H1 (cell line): ENCODE data around the gene ABHD10. TPM values are rescaled to one million over a fixed set of nuclear protein-coding genes. Genes with fewer than 3 reads are reported as not detected.

Experiments
- CTCF ChIA-PET: fragments of 300-600 bp; sonication (Branson Sonifier 250); formaldehyde crosslinking; loops from one replicate; lab custom pipeline; 2021; ENCODE audit not compliant: partially characterized antibody; lab: Charles Lee
- POLR2A ChIA-PET: fragments of 300-600 bp; sonication (Branson Sonifier 250); formaldehyde crosslinking; loops from one replicate; lab custom pipeline; 2021; ENCODE audit warnings: inconsistent platforms; ENCODE audit not compliant: partially characterized antibody; lab: Charles Lee
- DNase-seq, 2 experiments: peaks; one replicate each; pipeline versions ENCODE4 v3.0.0 to v3.0.0-alpha.2; 2010 to 2022; ENCODE audit warnings: low spot score in 2 of 2, low read depth in 1 of 2, mixed read lengths in 1 of 2
- FAIRE-seq: peaks from 2 replicates; lab custom pipeline; 2011; peaks lifted over from hg19 to GRCh38; lab: Jason Lieb, UNC
- H2AFZ ChIP-seq: 2 replicates; pipeline ENCODE4 v1.8.1; 2012; ENCODE audit warnings: low read length, inconsistent platforms
- H2AK5ac ChIP-seq: 2 replicates; pipeline ENCODE4 v1.6.1; 2013; ENCODE audit warnings: low read depth, low read length
- H2BK120ac ChIP-seq: replicated peaks from 2 replicates; pipeline ENCODE3; 2013; ENCODE audit warnings: low read depth, low read length, inconsistent platforms
- H2BK12ac ChIP-seq: 2 replicates; pipeline ENCODE4 v1.6.1; 2013; ENCODE audit warnings: low read depth, low read length
- H2BK15ac ChIP-seq: 2 replicates; pipeline ENCODE4 v1.6.1; 2013; ENCODE audit warnings: low read length
- H2BK20ac ChIP-seq: 2 replicates; pipeline ENCODE4 v1.6.1; 2013; ENCODE audit warnings: low read length
- H2BK5ac ChIP-seq: 2 replicates; pipeline ENCODE4 v1.6.1; 2013; ENCODE audit warnings: low read depth, low read length
- H3K14ac ChIP-seq: 2 replicates; pipeline ENCODE4 v1.6.1; 2013; ENCODE audit warnings: inconsistent platforms; ENCODE audit not compliant: insufficient read length
- H3K18ac ChIP-seq: 2 replicates; pipeline ENCODE4 v1.6.1; 2013; ENCODE audit warnings: low read length; ENCODE audit errors: extremely low read depth
- H3K23ac ChIP-seq: 2 replicates; pipeline ENCODE4 v1.6.1; 2013; ENCODE audit warnings: inconsistent platforms; ENCODE audit not compliant: insufficient read length
- H3K23me2 ChIP-seq: 2 replicates; pipeline ENCODE4 v1.6.1; 2013; ENCODE audit warnings: low read depth, low read length
- H3K27ac ChIP-seq: 2 replicates; pipeline ENCODE4 v1.6.1; 2011; ENCODE audit warnings: low read depth, low read length, inconsistent platforms
- H3K27me3 ChIP-seq, 4 experiments: replicated peaks in 1 of 4; 1 replicate in 1 of 4; 2 replicates in 3 of 4; pipeline versions ENCODE4 v1.6.1 to v1.8.1; 2011 to 2013; ENCODE audit warnings: low read length in 3 of 4, mild to moderate bottlenecking in 3 of 4, inconsistent platforms in 2 of 4, mixed read lengths in 2 of 4, moderate library complexity in 1 of 4; ENCODE audit not compliant: control insufficient read depth in 3 of 4, insufficient read depth in 3 of 4; ENCODE audit errors: extremely low read depth in 1 of 4
- H3K36me3 ChIP-seq, 4 experiments: 2 replicates each; pipeline versions ENCODE4 v1.6.1 to v1.8.1; 2011 to 2013; ENCODE audit warnings: mild to moderate bottlenecking in 4 of 4, low read length in 3 of 4, moderate library complexity in 2 of 4, control low read depth in 1 of 4, inconsistent platforms in 1 of 4; ENCODE audit not compliant: insufficient read depth in 4 of 4, control insufficient read depth in 2 of 4
- H3K4ac ChIP-seq: replicated peaks from 2 replicates; pipeline ENCODE3; 2013; ENCODE audit warnings: low read length, low read depth, mixed read lengths, inconsistent platforms; ENCODE audit not compliant: insufficient read length
- H3K4me1 ChIP-seq, 4 experiments: replicated peaks in 1 of 4; 1 replicate in 1 of 4; 2 replicates in 3 of 4; pipeline versions ENCODE4 v1.6.1 to v1.8.1; 2011 to 2013; ENCODE audit warnings: low read length in 3 of 4, inconsistent platforms in 2 of 4, mixed read lengths in 1 of 4; ENCODE audit not compliant: insufficient read depth in 4 of 4, control insufficient read depth in 3 of 4
- H3K4me2 ChIP-seq, 2 experiments: 2 replicates each; pipeline versions ENCODE4 v1.6.1 to v1.8.1; 2011 to 2013; ENCODE audit warnings: low read depth in 2 of 2, low read length in 2 of 2, control low read depth in 1 of 2, inconsistent platforms in 1 of 2, mild to moderate bottlenecking in 1 of 2; ENCODE audit not compliant: insufficient read depth in 1 of 2
- H3K4me3 ChIP-seq, 4 experiments: fragments of 200-600, 300-600 bp in 1 of 4; sonication (generic), shearing (Covaris generic), sonication (Bioruptor Twin) in 1 of 4; 2 replicates each; pipeline versions ENCODE4 v1.5.1 to v1.8.1; 2011 to 2016; ENCODE audit warnings: low read length in 4 of 4, low read depth in 3 of 4, control low read depth in 2 of 4, inconsistent platforms in 2 of 4, mild to moderate bottlenecking in 2 of 4, mixed read lengths in 1 of 4, moderate library complexity in 1 of 4; ENCODE audit not compliant: insufficient read depth in 2 of 4; ENCODE audit errors: extremely low read depth in 1 of 4
- H3K56ac ChIP-seq: replicated peaks from 2 replicates; pipeline ENCODE3; 2013; ENCODE audit warnings: low read depth, mild to moderate bottlenecking, mixed read lengths, low read length, inconsistent platforms; ENCODE audit not compliant: insufficient read length
- H3K79me1 ChIP-seq: 2 replicates; pipeline ENCODE4 v1.6.1; 2013; ENCODE audit warnings: low read depth, low read length, control low read depth
- H3K79me2 ChIP-seq, 2 experiments: 2 replicates each; pipeline versions ENCODE4 v1.6.1 to v1.8.1; 2012 to 2013; ENCODE audit warnings: low read length in 2 of 2, mild to moderate bottlenecking in 2 of 2, inconsistent platforms in 1 of 2; ENCODE audit not compliant: insufficient read depth in 2 of 2, control insufficient read depth in 1 of 2
- H3K9ac ChIP-seq, 4 experiments: replicated peaks in 1 of 4; 1 replicate in 1 of 4; 2 replicates in 3 of 4; pipeline versions ENCODE4 v1.6.1 to v1.8.1; 2011 to 2013; ENCODE audit warnings: low read depth in 3 of 4, low read length in 3 of 4, control low read depth in 2 of 4, mild to moderate bottlenecking in 2 of 4, moderate library complexity in 2 of 4, inconsistent platforms in 1 of 4; ENCODE audit errors: extremely low read depth in 1 of 4
- H3K9me3 ChIP-seq, 2 experiments: 2 replicates each; pipeline versions ENCODE4 v1.6.1 to v1.8.1; 2012 to 2013; ENCODE audit warnings: mild to moderate bottlenecking in 2 of 2, moderate library complexity in 2 of 2, control low read depth in 1 of 2, inconsistent platforms in 1 of 2, low read depth in 1 of 2, low read length in 1 of 2, mixed read lengths in 1 of 2; ENCODE audit not compliant: insufficient read depth in 2 of 2
- H4K20me1 ChIP-seq, 2 experiments: replicated peaks in 1 of 2; 2 replicates each; pipeline versions ENCODE3 to v1.8.1; 2011 to 2013; ENCODE audit warnings: inconsistent platforms in 2 of 2, low read length in 2 of 2, mild to moderate bottlenecking in 1 of 2; ENCODE audit not compliant: insufficient read depth in 2 of 2, control insufficient read depth in 1 of 2
- H4K5ac ChIP-seq: 2 replicates; pipeline ENCODE4 v1.6.1; 2013; ENCODE audit warnings: low read length, low read depth, mixed read lengths, inconsistent platforms; ENCODE audit not compliant: insufficient read length
- H4K8ac ChIP-seq: 2 replicates; pipeline ENCODE4 v1.8.0; 2013; ENCODE audit warnings: mild to moderate bottlenecking, moderate library complexity, low read length, inconsistent platforms; ENCODE audit not compliant: insufficient read depth; ENCODE audit errors: extremely low read depth
- H4K91ac ChIP-seq: replicated peaks from 2 replicates; pipeline ENCODE3; 2013; ENCODE audit warnings: low read length, mixed read lengths, inconsistent platforms; ENCODE audit not compliant: insufficient read length
- MAFK ChIP-seq: IDR thresholded peaks from 2 replicates; pipeline ENCODE4 v1.6.1; 2012; ENCODE audit warnings: low read depth, mild to moderate bottlenecking, improper control_type of control experiment, low read length
- RXRA ChIP-seq: IDR thresholded peaks from 2 replicates; pipeline ENCODE4 v1.6.1; 2011; ENCODE audit warnings: low read depth, mild to moderate bottlenecking, low read length, moderate library complexity; ENCODE audit not compliant: insufficient read depth
- WGBS, 2 experiments: shearing (Covaris generic) in 1 of 2; methylation state at CpG; one replicate each; pipeline versions ENCODE4 v1.1.6 to v1.1.7; 2013 to 2015; ENCODE audit warnings: low lambda C conversion rate in 2 of 2, mixed read lengths in 2 of 2, inconsistent platforms in 1 of 2, low coverage in 1 of 2, missing lambda C conversion rate in 1 of 2; ENCODE audit not compliant: insufficient replicate concordance in 2 of 2, insufficient coverage in 1 of 2, insufficient read length in 1 of 2; ENCODE audit errors: extremely low coverage in 1 of 2, missing lambda C conversion rate in 1 of 2; 5-methylcytosine and 5-hydroxymethylcytosine counted together
- polyA plus RNA-seq, 7 experiments: library from polyadenylated mRNA; depleted of rRNA in 3 of 7; stranded (reverse) in 5 of 7; unstranded in 2 of 7; fragments of >200 nt in 5 of 7; fragments of 200-250 nt in 2 of 7; gene quantifications; 1 replicate in 5 of 7; 2 replicates in 1 of 7; 4 replicates in 1 of 7; pipeline versions ENCODE4 v1.2.1 to v1.2.3, GENCODE V29; 2011 to 2013; ENCODE audit warnings: missing spikeins in 2 of 7, mixed read lengths in 2 of 7
- total RNA-seq: library from RNA; stranded (reverse); fragmentation: NEBNext Ultra II Directional; extraction: Animal tissue kit (Norgen Biotek cat#: 25700); gene quantifications from 2 replicates; pipeline ENCODE4 v1.2.1, GENCODE V29; 2021

Gene ABHD10
- total and polyA plus RNA-seq, 2 of the 8 experiments (the other 6 are each of a cell fraction or from before 2014, with no cell fraction given), result 10.9 to 24.6 TPM

DNA sequence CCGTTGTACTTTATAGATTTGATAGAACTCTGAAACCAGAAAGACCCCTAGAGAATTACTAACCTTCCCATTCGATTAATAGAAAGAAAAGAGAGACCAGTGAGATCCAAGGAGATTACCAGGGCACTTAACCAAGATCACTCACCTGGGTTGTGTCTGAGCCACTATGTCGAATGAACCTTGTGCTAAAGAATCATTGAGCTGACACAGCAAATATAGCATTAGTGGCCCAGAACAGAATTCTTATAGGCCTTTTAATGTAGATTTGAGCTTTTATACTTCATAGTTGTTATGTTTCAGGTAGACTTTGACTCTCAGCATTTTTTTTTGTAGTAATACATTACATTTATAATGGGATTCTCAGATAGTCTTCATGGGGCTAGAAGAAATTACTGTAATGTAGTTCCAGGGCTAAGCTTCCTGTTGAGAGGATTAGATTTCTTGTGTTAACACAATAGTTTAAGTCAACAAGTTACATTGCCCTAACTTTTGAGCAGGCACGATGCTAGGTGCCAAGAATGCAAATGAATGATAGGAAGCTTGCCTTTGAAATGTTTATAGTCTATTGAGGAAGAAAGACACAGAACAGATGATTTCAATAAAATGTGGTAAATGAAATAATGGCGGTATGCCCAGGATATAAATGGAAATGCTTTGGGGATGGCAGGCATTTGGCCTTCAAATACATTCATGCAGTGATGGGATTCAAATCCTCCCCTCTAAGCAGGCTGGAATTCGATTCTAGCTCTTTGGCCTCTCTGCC, 24.4 kb upstream of the ABHD10 start:
- no peaks in the 10 kb centered on the region for H4K20me1 ChIP-seq
- H3K9me3 ChIP-seq, result no peaks in the 10 kb centered on the region
- CTCF ChIA-PET, result interaction anchor here (0.8 to 7.0 kb wide), 11 partner anchors 8 to 284 kb away, joined by 3 to 45 read pairs (median 3); partner anchors contain the start of gene ABHD10
- WGBS, 2 experiments, result 67% methylated on average over 6 of the region's 6 CpGs; no CpG with 5 or more reads in 1 of the 2 experiments
- FAIRE-seq (no peak), DNase-seq (no peak)
- H4K8ac ChIP-seq, result no peak overlapping the region
- no peak overlapping the region for H2BK12ac ChIP-seq
- H4K91ac ChIP-seq, result no peak overlapping the region
- no peaks in the 10 kb centered on the region for H3K79me1 ChIP-seq
- no peak overlapping the region for H3K18ac ChIP-seq
- no peaks in the 10 kb centered on the region for H3K79me2 ChIP-seq
- H3K36me3 ChIP-seq, result no peaks in the 10 kb centered on the region
- POLR2A ChIA-PET, result interaction anchor here (0.9 to 1.5 kb wide), 3 partner anchors 25 to 53 kb away, joined by 3 to 4 read pairs (median 4); partner anchors contain the start of gene ABHD10
- no peak overlapping the region for H2BK15ac ChIP-seq
- H3K23me2 ChIP-seq, result no peaks in the 10 kb centered on the region
- no peak overlapping the region for H2AK5ac ChIP-seq
- no peak overlapping the region for H3K4me2 ChIP-seq
- H3K14ac ChIP-seq, result no peak overlapping the region
- H3K23ac ChIP-seq, result no peak overlapping the region
- H2BK20ac ChIP-seq, result no peak overlapping the region
- H3K9ac ChIP-seq, result no peak overlapping the region
- H3K4ac ChIP-seq, result no peak overlapping the region
- H2AFZ ChIP-seq, result no peak overlapping the region
- H3K56ac ChIP-seq, result no peak overlapping the region
- TF ChIP-seq MAFK (peak; percentile 69), RXRA (no peak)
- H3K27ac ChIP-seq, result no peak overlapping the region
- peaks cover 0 to 11% (median 10%) of the 10 kb centered on the region in 4 experiments; a peak in 5 of 7 replicates for H3K27me3 ChIP-seq
- H4K5ac ChIP-seq, result no peak overlapping the region
- H3K4me1 ChIP-seq, result peaks cover 0 to 15% (median 11%) of the 10 kb centered on the region in 4 experiments; a peak in 4 of 7 replicates
- no peak overlapping the region for H2BK120ac ChIP-seq
- no peak overlapping the region for H2BK5ac ChIP-seq
- no peak overlapping the region for H3K4me3 ChIP-seq
